ENCODE data around the gene BPI.
"Not testable (repeated sequence)": the region's sequence is repeated elsewhere in the genome, so short reads cannot be mapped to it uniquely, and the experiment has no call there.

Gene BPI

GRCh38 chr20:38377039-38377685, 73.2 kb downstream of the BPI start:
- TF ChIP-seq CTCF (IDR thresholded peaks at IDR 0.05; ENCODE audit: control insufficient read depth, insufficient read depth, low read depth, low read length, missing control alignments): no peak
- DNase-seq (ENCODE audit: low read depth): no peak
- no peak overlapping the region for H3K4me3 ChIP-seq (ENCODE audit: control insufficient read depth, low read depth, low read length)

DNA sequence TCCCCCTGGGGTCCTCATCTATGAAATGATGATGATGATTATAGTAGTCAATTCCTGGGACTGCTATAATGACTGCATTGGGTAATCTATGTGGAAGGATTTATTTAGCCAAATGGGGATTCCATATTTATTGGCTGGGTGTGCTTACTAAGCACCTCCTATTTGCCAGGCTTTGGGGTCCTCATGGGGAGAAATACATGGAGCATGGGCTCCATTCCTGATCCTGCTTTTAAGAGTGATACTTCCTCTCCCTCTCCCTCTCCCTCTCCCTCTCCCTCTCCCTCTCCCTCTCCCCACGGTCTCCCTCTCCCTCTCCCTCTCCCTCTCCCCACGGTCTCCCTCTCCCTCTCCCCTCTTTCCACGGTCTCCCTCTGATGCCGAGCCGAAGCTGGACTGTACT, 73.9 kb downstream of the BPI start:
- H3K4me3 ChIP-seq (ENCODE audit: control insufficient read depth, low read depth, low read length); DNase-seq (ENCODE audit: low read depth): not testable (repeated sequence)

GRCh38 chr20:38383147-38383546, 79.2 kb downstream of the BPI start:
- DNase-seq (ENCODE audit: low read depth): no peak
- no peak for TF ChIP-seq CTCF (IDR thresholded peaks at IDR 0.05; ENCODE audit: control insufficient read depth, insufficient read depth, low read depth, low read length, missing control alignments)
- no peak overlapping the region for H3K4me3 ChIP-seq (ENCODE audit: control insufficient read depth, low read depth, low read length)

GRCh38 chr20:38386004-38386403, 82.0 kb downstream of the BPI start:
- no peak for TF ChIP-seq CTCF (IDR thresholded peaks at IDR 0.05; ENCODE audit: control insufficient read depth, insufficient read depth, low read depth, low read length, missing control alignments)
- DNase-seq (ENCODE audit: low read depth): no peak
- H3K4me3 ChIP-seq (ENCODE audit: control insufficient read depth, low read depth, low read length): no peak overlapping the region

GRCh38 chr20:38386851-38387250, 82.9 kb downstream of the BPI start:
- no peak for DNase-seq (ENCODE audit: low read depth)
- no peak for TF ChIP-seq CTCF (IDR thresholded peaks at IDR 0.05; ENCODE audit: control insufficient read depth, insufficient read depth, low read depth, low read length, missing control alignments)
- H3K4me3 ChIP-seq (ENCODE audit: control insufficient read depth, low read depth, low read length): no peak overlapping the region
